HG02970 (cell line): ENCODE data around the gene PTPRD.
"Not testable (repeated sequence)": the region's sequence is repeated elsewhere in the genome, so short reads cannot be mapped to it uniquely, and the experiment has no call there.

Experiments
- ATAC-seq: cut with Tn5 transposase; IDR thresholded peaks from one replicate; pipeline ENCODE4 v1.9.1; 2021; ENCODE audit warnings: mild to moderate bottlenecking, moderate library complexity, moderate number of reproducible peaks; ENCODE audit not compliant: unreplicated experiment, low FRiP score

Gene PTPRD

GRCh38 chr9:9998491-9999287 lies 614.1 kb downstream of the PTPRD start:
- no peak for ATAC-seq

DNA sequence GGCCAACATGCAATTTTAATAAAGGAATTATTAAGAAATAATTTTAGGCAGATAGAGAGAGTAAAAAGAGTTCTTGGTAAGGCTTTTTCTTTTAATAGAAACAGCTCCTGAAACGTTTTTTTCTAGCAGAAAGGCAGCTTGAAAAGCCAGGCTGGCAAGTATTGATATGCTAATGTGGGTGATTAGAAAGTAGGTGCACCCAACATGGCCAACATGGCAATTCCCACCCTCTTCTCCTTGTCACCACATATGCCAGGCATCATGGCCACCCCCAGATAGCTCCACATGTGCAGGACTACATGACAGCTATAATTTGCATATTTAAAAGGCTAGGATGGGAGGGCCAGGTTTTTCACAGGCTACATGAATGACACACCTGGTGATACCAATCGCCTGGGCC lies 615.2 kb downstream of the PTPRD start:
- no peak for ATAC-seq

GRCh38 chr9:9996259-9996658 lies 616.5 kb downstream of the PTPRD start:
- no peak for ATAC-seq

DNA sequence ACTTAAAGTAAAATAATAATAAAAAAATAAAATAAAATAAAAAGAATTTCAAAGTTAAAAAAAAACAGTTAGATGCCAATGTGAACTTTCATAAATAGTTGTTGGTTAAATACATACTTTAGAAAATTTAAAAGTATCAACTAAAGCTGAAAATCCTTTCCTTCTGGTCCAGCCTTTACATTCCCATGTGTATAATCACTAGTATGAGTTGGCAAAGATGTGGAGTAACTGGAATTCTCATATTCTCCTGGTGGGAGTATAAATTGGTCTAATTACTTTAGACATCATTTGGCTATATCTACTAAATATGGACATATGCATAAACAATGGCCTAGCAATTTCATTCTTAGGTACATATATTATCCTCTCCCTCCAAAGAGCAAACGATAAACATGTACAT lies 619.9 kb downstream of the PTPRD start:
- no peak for ATAC-seq

- no peak for ATAC-seq
Measured at GRCh38 chr9:9973062-9973461, 639.7 kb downstream of the PTPRD start.

- no peak for ATAC-seq
Measured at GRCh38 chr9:9970514-9970913, 642.3 kb downstream of the PTPRD start.

DNA sequence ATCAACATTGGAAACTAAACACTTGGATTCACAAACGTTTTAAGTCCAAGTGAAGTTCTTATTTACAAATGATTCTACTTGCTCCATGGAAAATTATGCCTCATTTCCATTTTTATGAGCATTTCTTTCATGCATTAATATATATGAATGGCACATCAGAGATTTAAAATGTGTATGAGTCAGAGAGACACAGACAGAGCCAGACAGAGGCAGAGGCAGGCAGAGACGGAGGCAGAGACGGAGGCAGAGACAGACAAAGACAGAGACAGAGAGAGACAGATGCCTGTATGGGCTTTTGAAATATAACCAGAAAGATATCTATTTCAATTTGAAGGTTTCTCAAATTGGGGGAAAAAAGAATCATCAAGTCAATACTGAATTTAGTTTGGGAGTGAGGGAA lies 649.0 kb downstream of the PTPRD start:
- ATAC-seq, result no peak

GRCh38 chr9:9961934-9962333 lies 650.9 kb downstream of the PTPRD start:
- no peak for ATAC-seq

- ATAC-seq, result no peak
Measured at GRCh38 chr9:9961487-9961886, 651.3 kb downstream of the PTPRD start.

GRCh38 chr9:9951556-9952160 lies 661.1 kb downstream of the PTPRD start:
- ATAC-seq, result no peak

DNA sequence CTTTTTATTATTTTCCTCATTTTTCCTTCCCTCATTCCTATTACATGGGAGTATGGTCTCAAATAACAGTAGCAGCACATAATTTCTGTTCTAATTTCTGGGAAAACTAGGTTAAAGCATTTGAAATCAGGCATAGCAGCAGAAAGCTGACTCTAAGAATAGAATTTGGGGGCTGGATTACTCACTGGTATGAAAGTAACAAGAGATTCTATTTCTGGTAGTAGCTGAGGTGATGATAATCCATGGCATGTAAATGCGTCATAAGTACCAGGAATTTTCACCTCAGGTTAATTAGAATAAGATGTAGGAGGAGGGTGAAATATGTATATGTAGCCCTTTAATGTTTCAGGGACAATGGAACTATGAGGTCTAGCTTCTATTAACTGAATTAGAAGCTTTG lies 662.0 kb downstream of the PTPRD start:
- ATAC-seq, result no peak

DNA sequence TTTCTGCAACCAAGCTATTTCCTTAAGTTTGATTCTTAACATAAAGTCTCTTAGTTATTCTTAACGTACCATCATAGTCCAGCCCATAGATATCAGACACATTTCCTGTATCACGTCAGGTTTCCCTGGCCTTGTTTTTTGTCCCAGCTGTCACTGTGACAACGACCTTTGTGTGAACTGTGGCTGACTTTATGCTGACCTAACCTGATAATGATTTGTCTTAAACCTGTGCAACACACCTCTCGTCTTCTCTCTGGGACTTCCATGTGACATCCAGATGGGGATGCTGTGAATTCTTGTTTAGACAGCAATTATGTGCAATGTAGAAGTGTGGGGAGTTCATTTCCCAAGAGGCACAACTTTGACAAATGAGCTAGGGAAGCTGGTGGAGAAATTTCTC lies 662.8 kb downstream of the PTPRD start:
- ATAC-seq, result no peak

- ATAC-seq, result no peak
Measured at GRCh38 chr9:9949368-9949767, 663.4 kb downstream of the PTPRD start.

DNA sequence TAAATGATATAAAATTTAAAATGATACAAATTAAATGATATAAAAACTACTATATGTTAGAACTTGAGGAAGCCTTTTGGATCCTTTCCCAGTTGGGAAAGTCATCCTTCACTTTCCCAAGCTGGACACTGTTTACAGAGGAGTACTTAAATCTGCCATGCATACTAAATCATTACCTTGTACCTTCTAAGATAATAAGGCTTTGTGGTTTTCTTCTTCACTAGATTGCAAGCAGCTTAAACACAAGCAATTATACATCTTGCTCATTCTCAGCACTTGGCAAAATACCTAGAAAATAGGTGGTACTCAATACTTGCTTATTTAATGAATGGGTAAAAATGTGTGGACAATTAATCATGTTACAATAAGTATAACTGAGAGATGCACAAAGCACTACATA lies 666.8 kb downstream of the PTPRD start:
- ATAC-seq, result no peak

GRCh38 chr9:9942764-9943424 lies 669.9 kb downstream of the PTPRD start:
- ATAC-seq, result peak; percentile 78

GRCh38 chr9:9938432-9938831 lies 674.4 kb downstream of the PTPRD start:
- no peak for ATAC-seq

DNA sequence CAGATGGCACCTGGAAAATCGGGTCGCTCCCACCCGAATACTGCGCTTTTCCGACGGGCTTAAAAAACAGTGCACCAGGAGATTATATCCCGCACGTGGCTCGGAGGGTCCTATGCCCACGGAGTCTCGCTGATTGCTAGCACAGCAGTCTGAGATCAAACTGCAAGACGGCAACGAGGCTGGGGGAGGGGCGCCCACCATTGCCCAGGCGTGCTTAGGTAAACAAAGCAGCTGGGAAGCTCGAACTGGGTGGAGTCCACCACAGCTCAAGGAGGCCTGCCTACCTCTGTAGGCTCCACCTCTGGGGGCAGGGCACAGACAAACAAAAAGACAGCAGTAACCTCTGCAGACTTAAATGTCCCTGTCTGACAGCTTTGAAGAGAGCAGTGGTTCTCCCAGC lies 681.3 kb downstream of the PTPRD start:
- ATAC-seq, result not testable (repeated sequence)

GRCh38 chr9:9924376-9924775 lies 688.4 kb downstream of the PTPRD start:
- no peak for ATAC-seq

- ATAC-seq, result no peak
Measured at GRCh38 chr9:9921805-9922204, 691.0 kb downstream of the PTPRD start.

DNA sequence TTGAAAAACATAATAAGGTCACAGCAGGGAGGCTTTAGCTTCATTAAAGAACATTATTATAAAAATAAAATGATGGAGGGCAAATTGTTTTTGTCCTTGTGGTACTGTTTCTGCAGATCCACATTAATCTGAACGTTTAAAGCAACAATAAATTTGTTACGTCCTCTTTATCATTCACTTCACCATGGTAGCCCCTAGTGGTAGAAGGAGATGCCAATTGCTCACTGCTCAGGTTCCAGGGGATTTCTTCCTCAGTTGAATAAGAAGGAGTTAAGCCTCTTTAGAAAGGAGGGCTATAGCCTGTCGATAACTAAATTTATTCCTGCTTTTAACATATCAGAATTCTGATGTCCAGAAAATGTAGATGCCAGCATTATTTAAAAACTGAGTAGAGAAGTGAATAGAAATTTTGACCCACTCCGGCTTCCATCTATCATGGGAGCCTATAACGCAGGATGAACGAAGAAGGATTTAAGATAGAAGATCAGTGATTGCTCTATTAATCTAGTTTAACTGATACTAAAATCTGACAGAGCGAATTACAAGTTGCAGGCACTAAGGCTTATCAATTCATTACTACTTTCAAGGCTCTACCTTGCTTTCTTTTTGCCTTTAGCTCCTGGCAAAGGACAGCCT lies 692.3 kb downstream of the PTPRD start:
- no peak for ATAC-seq

GRCh38 chr9:9919174-9919775 lies 693.5 kb downstream of the PTPRD start:
- ATAC-seq, result no peak
